GM23338 (cell line): ENCODE data around the gene RAD51B.

Experiments
- EZH2 ChIP-seq: fragments of 200-600 bp; sonication (generic); IDR thresholded peaks from one replicate; pipeline ENCODE4 v1.8.0; 2017; ENCODE audit warnings: antibody characterized with exemption, mild to moderate bottlenecking, low read depth; ENCODE audit not compliant: unreplicated experiment
- EZH2phosphoT487 ChIP-seq: fragments of 200-600 bp; sonication (generic); IDR thresholded peaks from one replicate; pipeline ENCODE4 v1.8.1; 2018; ENCODE audit warnings: antibody characterized with exemption; ENCODE audit not compliant: unreplicated experiment
- POLR2AphosphoS5 ChIP-seq: IDR thresholded peaks from 2 replicates; pipeline ENCODE4 v1.6.1; 2016; ENCODE audit warnings: antibody characterized with exemption, low read depth

- TF ChIP-seq EZH2 (no peak), POLR2AphosphoS5 (no peak), EZH2phosphoT487 (no peak)
These were observed 751.6 kb downstream of the RAD51B start for GRCh38 chr14:68571114-68571591.
